Activated CD8-positive, alpha-beta memory T cell treated with anti-CD3 and anti-CD28 coated beads, Interleukin-2, amount 50 U/mL, for 48 hours (primary cell): ENCODE data around the gene ALOX5AP.
"Not testable (repeated sequence)": the region's sequence is repeated elsewhere in the genome, so short reads cannot be mapped to it uniquely, and the experiment has no call there.

ENCODE experiments used
- DNase-seq: peaks from one replicate; pipeline ENCODE4 v3.0.0-alpha.2; 2020

The ALOX5AP gene

GRCh38 chr13:30739237-30739528, 3.8 kb downstream of the ALOX5AP start:
- DNase-seq = no peak

- DNase-seq = peak; percentile 72
These were observed 4.7 kb downstream of the ALOX5AP start for GRCh38 chr13:30739761-30740642.

- no peak for DNase-seq
These were observed 7.6 kb downstream of the ALOX5AP start for GRCh38 chr13:30742901-30743300.

GRCh38 chr13:30743319-30744055, 8.1 kb downstream of the ALOX5AP start:
- DNase-seq = no peak

GRCh38 chr13:30744056-30744680, 8.8 kb downstream of the ALOX5AP start:
- peak; percentile 86 for DNase-seq

GRCh38 chr13:30744681-30745077, 9.3 kb downstream of the ALOX5AP start:
- DNase-seq = no peak

- no peak for DNase-seq
These were observed 10.8 kb downstream of the ALOX5AP start for GRCh38 chr13:30745906-30746686.

GRCh38 chr13:30746791-30747190, 11.4 kb downstream of the ALOX5AP start:
- DNase-seq = no peak

- not testable (repeated sequence) for DNase-seq
These were observed 12.5 kb downstream of the ALOX5AP start for GRCh38 chr13:30747845-30748244.

GRCh38 chr13:30748717-30749116, 13.4 kb downstream of the ALOX5AP start:
- no peak for DNase-seq

- DNase-seq = no peak
These were observed 14.7 kb downstream of the ALOX5AP start for GRCh38 chr13:30750036-30750435.

- DNase-seq = no peak
These were observed 16.0 kb downstream of the ALOX5AP start for GRCh38 chr13:30751183-30751933.

- DNase-seq = no peak
These were observed 17.0 kb downstream of the ALOX5AP start for GRCh38 chr13:30752201-30752797.

GRCh38 chr13:30753030-30753616, 17.8 kb downstream of the ALOX5AP start:
- no peak for DNase-seq

GRCh38 chr13:30755678-30756077, 20.3 kb downstream of the ALOX5AP start:
- DNase-seq = no peak

GRCh38 chr13:30757026-30757742, 21.8 kb downstream of the ALOX5AP start:
- no peak for DNase-seq

- no peak for DNase-seq
These were observed 24.4 kb downstream of the ALOX5AP start for GRCh38 chr13:30759748-30760147.

- no peak for DNase-seq
These were observed 27.3 kb downstream of the ALOX5AP start for GRCh38 chr13:30762643-30763042.

GRCh38 chr13:30763786-30764413, 28.6 kb downstream of the ALOX5AP start:
- DNase-seq = no peak

- no peak for DNase-seq
These were observed 30.9 kb downstream of the ALOX5AP start for GRCh38 chr13:30766231-30766630.
